SK-N-MC (cell line): ENCODE data around the gene DFFB.

Experiments used
- EZH2 ChIP-seq: fragments of 200-600 bp; sonication (generic); IDR thresholded peaks from one replicate; pipeline ENCODE4 v1.6.1; 2017; ENCODE audit warnings: antibody characterized with exemption
- POLR2AphosphoS5 ChIP-seq: IDR thresholded peaks from 2 replicates; pipeline ENCODE4 v1.6.1; 2012; ENCODE audit warnings: mild to moderate bottlenecking, low read depth, low read length, borderline replicate concordance

DNA sequence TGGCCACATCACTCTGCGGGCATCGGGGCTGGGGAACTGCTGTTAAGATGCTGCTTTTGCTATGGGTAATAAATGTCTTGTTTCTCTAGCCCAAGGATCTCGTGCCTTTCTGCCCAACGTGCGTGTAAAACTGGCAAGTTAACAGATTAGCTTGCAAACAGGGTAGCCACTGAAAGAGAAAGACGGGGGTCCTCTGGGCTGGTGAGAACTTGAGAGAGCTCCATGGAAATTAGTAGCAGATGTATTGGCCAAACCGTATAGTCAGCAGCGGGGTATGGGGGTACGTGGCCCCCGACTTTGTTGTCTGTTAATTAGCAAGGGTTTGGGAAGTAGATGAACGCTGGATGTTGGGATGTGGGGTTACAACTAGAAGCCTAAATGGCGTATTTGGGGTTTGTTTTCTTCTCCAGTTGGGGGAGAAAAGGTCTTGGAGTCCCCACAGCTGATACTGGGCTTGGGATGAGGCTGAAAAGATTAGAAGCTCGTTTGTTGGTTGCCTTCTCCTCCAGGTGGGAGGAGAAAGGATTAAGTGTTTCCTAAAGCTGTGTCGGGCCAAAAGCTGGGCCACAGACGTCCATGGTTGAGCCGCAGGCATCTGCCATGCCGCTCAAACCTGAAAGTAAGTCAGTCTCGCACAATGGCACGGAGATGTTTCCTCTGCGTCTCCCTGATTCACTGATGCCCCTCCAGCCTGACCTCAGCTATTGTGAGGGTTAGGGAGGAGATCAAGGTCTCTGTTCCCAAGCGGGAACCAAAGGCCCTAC, 75.1 kb downstream of the DFFB start:
- no peak for TF ChIP-seq POLR2AphosphoS5
- TF ChIP-seq EZH2 = no peak
